Measurements from ENCODE around the gene NT5C1B. TPM values are rescaled to one million over a fixed set of nuclear protein-coding genes. Genes with fewer than 3 reads are reported as not detected.

The NT5C1B gene
- total RNA-seq, 1 donor from 2014 or later, result not detected

GRCh38 chr2:18599509-18600254 is 10.3 kb upstream of the NT5C1B start:
- no peak for DNase-seq (ENCODE audit: low read depth)

GRCh38 chr2:18598848-18599484 is 9.6 kb upstream of the NT5C1B start:
- DNase-seq (ENCODE audit: low read depth), result no peak

GRCh38 chr2:18597618-18598017 is 8.2 kb upstream of the NT5C1B start:
- no peak for DNase-seq (ENCODE audit: low read depth)

GRCh38 chr2:18596993-18597392 is 7.6 kb upstream of the NT5C1B start:
- DNase-seq (ENCODE audit: low read depth), result no peak

GRCh38 chr2:18593496-18593895 is 4.1 kb upstream of the NT5C1B start:
- DNase-seq (ENCODE audit: low read depth), result no peak

- DNase-seq (ENCODE audit: low read depth), result no peak
Measured at GRCh38 chr2:18592372-18592771, 3.0 kb upstream of the NT5C1B start.

- no peak for DNase-seq (ENCODE audit: low read depth)
Measured at GRCh38 chr2:18588802-18589201, 567 bp downstream of the NT5C1B start.

- DNase-seq (ENCODE audit: low read depth), result no peak
Measured at GRCh38 chr2:18588049-18588448, 1.3 kb downstream of the NT5C1B start.

GRCh38 chr2:18585526-18585925 is 3.8 kb downstream of the NT5C1B start:
- DNase-seq (ENCODE audit: low read depth), result no peak

GRCh38 chr2:18584608-18584954 is 4.8 kb downstream of the NT5C1B start:
- no peak for DNase-seq (ENCODE audit: low read depth)

- no peak for DNase-seq (ENCODE audit: low read depth)
Measured at GRCh38 chr2:18583905-18584607, 5.3 kb downstream of the NT5C1B start.

- no peak for DNase-seq (ENCODE audit: low read depth)
Measured at GRCh38 chr2:18580606-18581005, 8.8 kb downstream of the NT5C1B start.

- DNase-seq (ENCODE audit: low read depth), result no peak
Measured at GRCh38 chr2:18578033-18578432, 11.3 kb downstream of the NT5C1B start.

- DNase-seq (ENCODE audit: low read depth), result no peak
Measured at GRCh38 chr2:18566145-18566769, 23.1 kb downstream of the NT5C1B start.

GRCh38 chr2:18560797-18561085 is 28.6 kb downstream of the NT5C1B start:
- no peak for DNase-seq (ENCODE audit: low read depth)

- DNase-seq (ENCODE audit: low read depth), result peak; percentile 97
Measured at GRCh38 chr2:18560031-18560796, 29.2 kb downstream of the NT5C1B start, which contains the start of gene RDH14. Gene RDH14 (minus strand): TSS chr2:18560653. CDS start chr2:18560572, 81 bp downstream.

- DNase-seq (ENCODE audit: low read depth), result no peak
Measured at GRCh38 chr2:18559531-18560030, 29.8 kb downstream of the NT5C1B start.

- DNase-seq (ENCODE audit: low read depth), result no peak
Measured at GRCh38 chr2:18558458-18558857, 30.9 kb downstream of the NT5C1B start.

- no peak for DNase-seq (ENCODE audit: low read depth)
Measured at GRCh38 chr2:18557121-18557520, 32.2 kb downstream of the NT5C1B start.

GRCh38 chr2:18552351-18553077 is 36.9 kb downstream of the NT5C1B start:
- no peak for DNase-seq (ENCODE audit: low read depth)

Data from myocyte (in vitro differentiated cells).